HTERT RPE-1 (cell line): ENCODE results near the gene SESTD1.
"Not testable (repeated sequence)": the region's sequence is repeated elsewhere in the genome, so short reads cannot be mapped to it uniquely, and the experiment has no call there.

Experiments used
- in situ Hi-C: fragments of 300-500 bp; cut with MboI; formaldehyde crosslinking; loops from 4 replicates; pipeline ENCODE4 v1.14.3; 2020; ENCODE audit warnings: low sequenced_read_pairs

Gene SESTD1

GRCh38 chr2:179268277-179268925, 3.8 kb upstream of the SESTD1 start:
- in situ Hi-C loops, result no loop called here

- in situ Hi-C loops, result no loop called here
Observed at GRCh38 chr2:179266271-179266670, 1.6 kb upstream of the SESTD1 start.

GRCh38 chr2:179265082-179265510, 464 bp upstream of the SESTD1 start:
- in situ Hi-C loops, result no loop called here

DNA sequence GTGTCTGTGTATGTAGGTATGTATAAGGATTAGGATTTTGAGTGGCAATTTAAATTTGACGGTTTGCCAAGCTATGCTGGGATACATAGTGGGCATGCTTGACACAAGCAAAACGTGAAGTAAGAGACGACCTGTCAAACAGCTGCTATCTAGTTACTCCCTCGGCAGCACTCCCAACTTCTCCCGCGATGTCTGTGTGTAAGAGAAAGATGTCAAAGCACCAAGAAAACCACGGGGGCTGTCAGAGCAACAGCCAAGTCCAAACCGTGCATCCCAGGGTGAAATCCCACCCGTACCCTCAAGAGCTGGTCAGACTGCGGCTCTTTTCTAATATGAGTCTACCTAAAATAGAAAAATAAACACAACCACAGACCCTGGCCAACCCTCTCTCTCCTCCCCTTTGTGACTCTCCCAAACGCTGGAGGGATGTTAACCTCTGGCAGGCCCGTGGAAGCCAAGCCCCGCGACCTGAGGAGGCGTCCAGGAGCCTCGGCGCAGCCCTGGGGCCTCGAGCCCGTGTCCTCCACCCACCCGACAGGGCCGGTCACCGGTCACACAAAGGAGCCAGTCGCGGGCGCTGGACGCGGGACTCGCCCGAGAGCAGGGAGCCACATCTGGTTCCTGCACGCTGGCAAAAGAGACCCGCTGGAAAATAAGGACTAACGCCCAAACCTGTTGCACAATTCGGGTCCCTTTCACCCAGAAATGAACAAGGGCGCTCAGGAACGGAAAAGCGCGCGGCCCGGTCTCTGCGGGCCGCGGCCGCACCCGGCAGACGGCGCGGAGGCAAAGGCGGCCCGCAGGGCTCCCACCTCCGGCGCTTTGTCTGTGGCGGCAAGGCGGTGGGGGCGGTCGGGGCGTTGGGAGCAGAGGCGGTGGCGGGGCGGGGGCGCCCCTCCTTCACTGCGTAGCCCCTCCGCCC, 925 bp downstream of the SESTD1 start:
- in situ Hi-C loops, result no loop called here

- in situ Hi-C loops, result no loop called here
Observed at GRCh38 chr2:179263015-179263414, 1.6 kb downstream of the SESTD1 start.

GRCh38 chr2:179262077-179262660, 2.5 kb downstream of the SESTD1 start:
- in situ Hi-C loops, result no loop called here

GRCh38 chr2:179261151-179261825, 3.3 kb downstream of the SESTD1 start:
- in situ Hi-C loops, result no loop called here

- in situ Hi-C loops, result no loop called here
Observed at GRCh38 chr2:179260224-179260623, 4.4 kb downstream of the SESTD1 start.

DNA sequence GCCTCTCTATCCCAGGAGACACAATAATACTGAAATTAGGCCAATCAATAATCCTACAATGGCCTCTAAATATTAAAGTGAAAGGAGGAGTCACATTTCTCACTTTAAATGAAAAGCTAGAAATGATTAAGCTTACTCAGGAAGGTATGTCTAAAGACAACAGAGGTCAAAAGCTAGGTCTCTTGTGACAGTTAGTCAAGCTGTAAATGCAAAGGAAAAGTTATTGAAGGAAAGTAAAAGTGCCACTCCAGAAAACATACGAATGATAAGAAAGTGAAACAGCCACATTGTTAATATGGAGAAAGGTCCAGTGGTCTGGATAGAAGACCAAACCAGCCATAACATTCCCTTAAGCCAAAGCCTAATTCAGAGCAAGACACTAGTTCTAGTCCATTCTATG, 9.5 kb downstream of the SESTD1 start:
- in situ Hi-C loops, result no loop called here

- in situ Hi-C loops, result no loop called here
Observed at GRCh38 chr2:179253226-179253625, 11.4 kb downstream of the SESTD1 start.

DNA sequence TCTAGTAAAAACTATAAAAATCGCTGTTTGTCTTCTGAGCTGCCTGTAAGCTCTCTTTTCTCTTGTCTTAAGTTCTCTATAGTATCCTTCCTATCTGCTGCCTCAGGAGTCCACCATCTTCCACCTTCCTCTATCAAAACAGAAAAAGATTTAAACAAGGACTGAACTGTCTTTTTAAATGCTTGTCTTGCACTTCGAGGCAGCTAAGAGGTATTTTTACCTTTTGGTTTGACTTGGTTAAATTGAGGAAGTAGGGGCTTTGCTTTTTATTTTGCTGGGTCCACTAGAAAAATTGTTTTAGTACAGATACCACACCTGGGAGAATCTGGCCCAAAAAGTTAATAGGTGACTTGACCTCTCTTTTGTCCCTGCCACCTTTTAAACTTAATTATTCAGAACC, 12.2 kb downstream of the SESTD1 start:
- in situ Hi-C loops, result no loop called here

- in situ Hi-C loops, result no loop called here
Observed at GRCh38 chr2:179251870-179252269, 12.8 kb downstream of the SESTD1 start.

- in situ Hi-C loops, result no loop called here
Observed at GRCh38 chr2:179250848-179251504, 13.7 kb downstream of the SESTD1 start.

DNA sequence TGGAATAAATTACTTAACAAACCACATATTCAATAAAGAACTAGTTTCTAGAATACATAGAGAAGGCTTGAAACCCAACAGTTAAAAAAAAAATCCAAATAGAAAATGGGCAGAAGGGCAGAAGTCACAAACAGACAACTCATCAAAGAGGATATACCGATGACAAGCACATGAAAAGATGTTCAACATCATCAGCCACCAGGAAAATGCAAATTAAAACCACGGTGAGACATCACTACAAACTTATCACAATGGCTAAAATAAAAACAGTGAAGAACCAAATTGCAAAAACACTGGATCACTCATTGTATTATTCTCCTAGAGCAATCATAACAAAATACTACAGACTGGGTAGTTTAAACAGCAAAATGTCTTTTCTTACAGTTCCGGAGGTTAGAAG, 14.5 kb downstream of the SESTD1 start:
- in situ Hi-C loops, result no loop called here

GRCh38 chr2:179248024-179248348, 16.6 kb downstream of the SESTD1 start:
- in situ Hi-C loops, result no loop called here

DNA sequence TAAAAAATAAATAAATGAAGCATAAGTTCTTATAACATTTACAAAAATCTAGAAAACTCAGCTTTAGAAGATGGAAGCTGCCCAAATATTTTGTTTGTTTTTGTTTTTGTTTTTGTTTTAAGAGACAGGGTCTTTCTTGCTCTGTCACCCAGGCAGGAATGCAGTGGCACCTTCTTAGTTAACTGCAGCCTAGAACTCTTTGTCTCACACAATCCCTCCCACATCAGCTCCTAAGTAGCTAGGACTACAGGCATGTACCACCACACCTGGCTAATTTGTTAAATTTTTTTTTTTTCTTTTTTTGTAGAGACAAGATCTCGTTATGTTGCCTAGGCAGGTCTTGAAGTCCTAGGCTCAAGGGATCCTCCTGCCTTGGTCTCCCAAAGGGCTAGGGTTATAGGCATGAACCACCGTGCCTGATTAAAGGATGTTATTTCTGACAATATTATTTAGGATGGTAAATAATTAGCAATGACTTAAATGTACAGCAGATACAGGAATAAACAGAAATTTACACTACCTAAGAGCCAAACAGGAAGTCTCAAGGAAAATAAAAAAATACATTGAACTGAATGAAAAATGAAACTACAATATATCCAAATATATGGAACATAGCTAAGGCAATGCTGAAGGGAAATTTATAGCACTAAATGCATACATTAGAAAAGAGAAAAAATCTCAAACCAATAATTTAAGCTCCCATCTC, 17.2 kb downstream of the SESTD1 start:
- in situ Hi-C loops, result no loop called here

GRCh38 chr2:179245843-179246242, 18.8 kb downstream of the SESTD1 start:
- in situ Hi-C loops, result not testable (repeated sequence)

DNA sequence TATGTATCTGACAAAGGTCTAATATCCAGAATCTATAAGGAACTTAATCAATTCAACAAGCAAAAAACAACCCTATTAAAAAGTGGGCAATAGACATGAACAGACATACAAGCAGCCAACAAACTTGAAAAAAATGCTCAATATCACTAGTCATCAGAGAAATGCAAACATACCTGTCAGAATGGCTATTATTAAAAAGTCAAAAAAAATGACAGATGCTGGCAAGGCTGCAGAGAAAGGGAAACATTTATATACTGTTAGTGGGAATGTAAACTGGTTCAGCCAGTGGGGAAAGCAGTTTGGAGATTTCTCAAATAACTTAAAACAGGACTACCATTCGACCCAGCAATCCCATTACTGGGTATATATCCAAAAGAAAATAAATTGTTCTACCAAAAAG, 21.6 kb downstream of the SESTD1 start:
- in situ Hi-C loops, result no loop called here

DNA sequence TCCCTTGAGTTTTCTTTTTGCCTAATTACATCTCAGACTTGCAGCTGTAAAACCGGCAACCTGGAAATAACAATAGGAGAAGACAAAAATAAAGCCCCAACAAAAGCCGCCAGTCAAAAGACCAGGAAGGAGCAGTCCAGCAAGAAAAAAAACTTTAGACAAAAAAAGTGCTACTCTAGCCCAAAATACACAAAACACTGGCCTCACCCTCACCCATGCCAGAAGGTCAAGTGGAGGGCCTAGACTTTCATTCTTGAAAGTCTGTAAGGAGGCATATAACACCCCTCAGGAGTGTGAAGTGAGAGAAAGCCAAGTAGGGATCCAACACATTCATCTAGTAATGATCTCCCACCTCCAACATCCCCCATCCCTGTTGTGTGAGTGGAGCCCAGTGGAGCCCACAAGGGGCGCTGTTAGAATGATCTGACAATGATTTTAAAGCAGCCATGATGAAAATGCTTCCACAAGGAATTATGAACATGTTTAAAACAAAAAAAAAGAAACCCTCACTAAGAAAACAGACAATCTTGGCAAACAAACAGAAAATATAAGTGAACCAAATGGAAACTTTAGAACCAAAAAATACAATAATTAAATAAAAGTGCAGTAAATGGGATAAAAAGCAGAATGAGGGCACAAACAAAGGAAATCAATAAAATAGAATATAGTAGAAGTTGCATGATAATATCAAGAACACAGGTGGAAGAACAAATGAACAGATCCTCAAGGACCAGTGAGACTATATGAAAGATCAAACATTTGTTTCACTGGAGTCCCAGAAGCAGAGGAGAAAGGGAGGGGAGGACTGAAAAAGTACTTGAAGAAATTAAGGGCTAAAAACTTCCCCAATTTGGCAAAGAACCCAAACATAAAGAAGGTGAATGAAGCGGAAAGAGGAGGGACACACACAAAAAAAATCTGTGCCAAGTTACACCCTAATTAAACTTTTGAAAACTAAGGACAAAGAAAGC, 23.9 kb downstream of the SESTD1 start:
- in situ Hi-C loops, result no loop called here
